ENCODE measurements around the gene LGALS7. TPM values are rescaled to one million over a fixed set of nuclear protein-coding genes. Genes with fewer than 3 reads are reported as not detected.
"Not testable (repeated sequence)": the region's sequence is repeated elsewhere in the genome, so short reads cannot be mapped to it uniquely, and the experiment has no call there.

The LGALS7 gene
- total RNA-seq, 1 donor from 2014 or later: not detected

DNA sequence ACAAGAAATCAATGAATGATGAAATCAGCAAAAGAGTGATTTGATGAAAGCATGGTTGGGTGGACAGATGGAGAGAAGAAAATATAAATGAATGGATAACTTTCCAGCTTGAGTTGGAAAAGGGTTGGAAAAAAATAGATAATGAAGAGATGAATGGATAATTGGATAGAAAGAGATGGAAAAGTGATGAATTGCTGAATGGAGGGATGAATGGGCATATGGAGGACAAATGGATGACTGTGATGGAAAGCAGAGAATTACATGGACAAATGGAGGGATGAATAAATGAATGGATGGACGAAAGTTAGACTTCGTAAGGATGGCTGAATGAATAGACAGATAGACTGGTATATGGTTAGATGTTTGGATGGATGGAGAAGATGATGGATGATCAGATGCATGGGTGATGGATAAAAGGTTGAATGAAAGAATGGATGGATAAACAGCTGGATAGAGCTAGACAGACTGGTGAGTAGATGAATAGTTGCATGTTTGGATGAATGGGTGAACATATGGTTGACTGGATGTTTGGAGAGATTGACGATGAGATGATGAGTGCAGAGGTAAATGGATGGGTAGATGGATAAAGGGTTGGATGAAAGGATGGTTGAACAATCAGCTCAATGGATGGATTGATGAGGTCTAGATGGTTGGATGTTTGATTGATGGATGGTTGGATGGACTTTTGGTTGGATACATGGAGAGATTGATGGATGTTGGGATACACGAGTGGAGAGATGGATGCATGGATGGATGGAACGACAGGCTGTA, 27.4 kb upstream of the LGALS7 start:
- intact Hi-C loops (cut with micrococcal nuclease): loop anchor here (10.0 kb wide), 1 partner anchor 46 kb away; no protein-coding TSS in a partner anchor

DNA sequence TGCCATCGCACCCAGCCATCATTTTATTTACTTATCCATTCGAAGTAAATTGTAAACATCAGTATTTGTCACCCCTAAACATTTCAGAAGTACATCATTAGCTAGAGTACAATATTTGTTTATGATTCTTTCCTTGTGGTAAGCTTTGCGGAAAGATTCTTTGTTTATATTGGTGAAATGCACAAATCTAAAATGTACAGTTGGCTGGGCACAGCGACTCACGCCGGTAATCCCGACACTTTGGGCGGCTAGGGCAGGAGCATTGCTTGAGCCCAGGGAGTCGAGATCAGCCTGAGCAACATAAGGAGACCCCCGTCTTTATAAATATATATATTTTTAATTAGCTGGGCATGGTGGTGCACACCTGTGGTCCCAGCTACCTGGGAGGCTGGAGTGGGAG, 25.8 kb upstream of the LGALS7 start:
- intact Hi-C loops (cut with micrococcal nuclease): no loop called here

DNA sequence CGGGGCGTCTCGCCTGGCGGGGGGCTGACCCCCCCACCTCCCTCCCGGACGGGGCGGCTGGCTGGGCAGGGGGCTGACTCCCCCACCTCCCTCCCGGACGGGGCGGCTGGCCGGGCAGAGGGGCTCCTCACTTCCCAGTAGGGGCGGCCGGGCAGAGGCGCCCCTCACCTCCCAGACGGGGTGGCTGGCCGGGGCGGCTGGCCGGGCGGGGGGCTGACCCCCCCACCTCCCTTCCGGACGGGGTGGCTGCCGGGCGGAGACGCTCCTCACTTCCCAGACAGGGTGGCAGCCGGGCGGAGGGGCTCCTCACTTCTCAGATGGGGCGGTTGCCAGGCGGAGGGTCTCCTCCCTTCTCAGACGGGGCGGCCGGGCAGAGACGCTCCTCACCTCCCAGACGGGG, 24.5 kb upstream of the LGALS7 start:
- intact Hi-C loops (cut with micrococcal nuclease): not testable (repeated sequence)

DNA sequence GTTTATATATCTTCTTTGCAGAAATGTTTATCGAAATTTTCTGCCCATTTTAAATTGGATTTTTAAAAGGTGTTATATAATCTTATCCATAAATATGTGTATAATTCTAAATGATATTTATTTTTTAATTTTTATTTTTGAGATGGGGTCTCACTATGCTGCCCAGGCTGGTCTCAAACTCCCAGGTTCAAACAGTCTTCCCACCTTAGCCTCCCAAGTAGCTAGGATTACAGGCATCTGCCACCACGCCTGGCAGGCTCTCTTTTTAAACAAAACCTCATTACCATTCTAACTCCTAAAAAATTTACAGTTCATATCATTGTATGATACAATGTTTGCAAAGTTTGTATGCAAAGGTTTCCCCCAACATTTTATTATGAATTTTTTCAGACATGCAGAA, 22.8 kb upstream of the LGALS7 start:
- intact Hi-C loops (cut with micrococcal nuclease): no loop called here

DNA sequence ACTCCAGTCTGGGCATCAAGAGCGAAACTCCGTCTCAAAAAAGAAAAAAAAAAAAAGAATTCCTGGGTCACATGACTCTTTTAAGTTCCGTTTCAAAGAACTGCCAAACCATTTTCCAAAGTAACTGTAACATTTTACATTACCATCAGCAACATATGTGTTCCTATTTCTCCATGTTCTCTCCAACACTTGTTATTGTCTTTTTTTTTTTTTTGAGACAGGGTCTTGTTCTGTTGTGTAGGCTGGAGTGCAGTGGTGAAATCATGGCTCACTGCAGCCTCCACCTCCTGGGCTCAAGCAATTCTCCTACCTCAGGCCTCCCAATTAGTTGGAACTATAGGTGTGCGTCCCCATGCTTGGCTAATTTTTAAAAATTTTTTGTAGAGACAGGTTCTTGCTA, 22.2 kb upstream of the LGALS7 start:
- intact Hi-C loops (cut with micrococcal nuclease): no loop called here

DNA sequence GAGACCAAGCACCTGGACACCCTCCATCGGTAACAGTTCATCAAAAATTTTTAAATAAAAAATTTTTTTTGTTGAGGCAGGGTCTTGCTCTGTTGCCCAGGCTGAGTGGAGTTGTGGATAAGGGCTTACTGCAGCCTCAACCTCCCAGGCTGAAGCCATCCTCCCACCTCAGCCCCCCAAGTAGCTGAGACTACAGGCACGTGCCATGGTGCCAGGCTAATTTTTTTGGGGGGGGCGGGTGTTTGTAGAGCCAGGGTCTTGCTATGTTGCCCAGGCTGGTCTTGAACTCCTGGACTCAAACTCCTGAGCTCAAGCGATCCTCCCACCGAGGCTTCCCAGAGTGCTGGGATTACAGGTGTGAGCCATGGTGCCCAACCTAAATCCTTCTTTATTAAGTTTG, 20.4 kb upstream of the LGALS7 start:
- intact Hi-C loops (cut with micrococcal nuclease): loop anchor here (2.0 kb wide), 2 partner anchors 19 to 37 kb away; partner anchors contain the start of gene ECH1

DNA sequence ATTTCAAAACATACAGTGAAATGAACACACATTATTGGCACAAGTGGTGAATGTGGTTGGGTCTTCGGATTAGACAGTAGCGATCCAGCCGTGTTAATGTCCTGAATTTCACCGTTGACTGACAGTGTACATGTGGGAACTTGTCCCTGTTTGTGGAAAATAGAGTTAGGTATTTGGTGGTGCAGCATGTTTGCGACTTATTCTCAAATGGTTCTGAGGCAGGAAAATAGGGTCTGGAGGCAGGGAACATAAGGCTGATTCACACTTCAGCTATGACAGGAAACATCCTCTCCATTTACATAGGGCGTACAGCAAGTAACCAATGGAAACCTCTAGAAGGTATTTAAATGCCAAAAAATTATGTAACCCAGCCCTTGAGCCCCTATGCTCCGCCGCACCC, 19.9 kb upstream of the LGALS7 start:
- intact Hi-C loops (cut with micrococcal nuclease): loop anchor here (2.0 kb wide), 2 partner anchors 18 to 38 kb away; partner anchors contain the start of gene ECH1

DNA sequence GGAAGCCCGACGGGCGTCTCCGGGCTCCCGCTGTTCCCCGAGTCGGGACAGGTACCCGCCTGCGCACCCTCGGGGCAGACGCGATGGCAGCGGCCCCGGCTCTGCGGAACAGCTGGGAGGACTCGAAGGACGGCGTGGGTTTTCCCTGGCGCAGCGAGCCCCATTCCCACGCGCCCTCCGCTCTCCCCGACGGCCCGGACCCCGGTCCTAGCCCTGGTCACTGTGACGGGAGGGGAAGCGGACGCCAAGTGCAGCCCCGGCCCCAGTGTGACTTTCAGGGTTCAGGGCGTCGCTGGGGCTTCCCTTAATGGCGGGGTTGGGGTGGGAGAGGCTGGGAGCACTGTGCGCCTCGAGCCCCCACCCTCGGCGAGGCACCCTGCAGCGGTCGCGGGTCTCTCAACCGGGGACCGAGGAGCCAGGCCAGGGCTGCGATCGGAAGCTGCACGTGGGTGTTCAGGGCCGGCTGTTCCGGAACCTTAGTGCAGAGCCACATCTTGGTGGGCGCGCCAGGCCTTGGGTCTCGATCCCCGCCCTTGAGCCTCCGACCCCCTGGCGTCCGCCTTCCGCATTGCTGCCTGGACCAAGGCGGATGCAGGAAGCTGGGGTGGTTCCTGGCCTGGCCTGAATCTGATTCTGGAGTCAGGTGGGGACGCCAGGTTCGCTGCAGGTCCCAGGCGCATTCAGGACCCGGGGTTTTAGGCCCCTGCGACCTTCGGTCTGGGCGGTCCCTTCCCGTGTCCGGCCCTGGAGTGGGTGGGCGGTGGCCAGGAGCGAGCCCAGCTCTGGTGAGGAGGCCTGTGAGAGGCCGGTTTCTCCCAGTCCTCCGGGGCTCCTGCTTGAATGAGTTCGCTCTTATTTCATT, 19.2 kb upstream of the LGALS7 start:
- intact Hi-C loops (cut with micrococcal nuclease): loop anchor here (2.0 kb wide), 2 partner anchors 18 to 38 kb away; partner anchors contain the start of gene ECH1

DNA sequence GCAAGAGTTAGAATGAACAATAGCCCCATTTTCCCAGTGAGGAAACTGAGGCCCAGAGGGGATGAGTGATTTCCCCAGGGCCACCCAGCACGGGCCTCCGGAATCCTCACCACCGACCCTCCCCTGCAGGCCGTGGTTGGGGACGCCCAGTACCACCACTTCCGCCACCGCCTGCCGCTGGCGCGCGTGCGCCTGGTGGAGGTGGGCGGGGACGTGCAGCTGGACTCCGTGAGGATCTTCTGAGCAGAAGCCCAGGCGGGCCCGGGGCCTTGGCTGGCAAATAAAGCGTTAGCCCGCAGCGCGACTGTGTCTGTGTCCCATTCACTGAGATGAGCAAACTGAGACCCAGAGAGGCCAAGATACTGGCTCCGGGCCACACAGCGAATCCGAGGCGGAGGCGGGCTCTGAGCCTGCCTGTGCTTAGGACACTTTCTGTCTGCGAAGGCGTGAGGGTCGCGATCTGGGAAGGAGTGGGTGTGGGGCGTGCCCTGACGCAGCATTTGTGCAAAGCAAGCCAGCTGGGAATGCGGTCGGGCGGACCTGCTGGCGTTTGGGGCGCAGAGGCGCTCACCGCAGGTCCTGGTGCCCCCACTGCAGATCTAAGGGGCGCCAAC, 18.2 kb upstream of the LGALS7 start:
- intact Hi-C loops (cut with micrococcal nuclease): loop anchor here (2.0 kb wide), 2 partner anchors 17 to 39 kb away; partner anchors contain the start of gene ECH1

DNA sequence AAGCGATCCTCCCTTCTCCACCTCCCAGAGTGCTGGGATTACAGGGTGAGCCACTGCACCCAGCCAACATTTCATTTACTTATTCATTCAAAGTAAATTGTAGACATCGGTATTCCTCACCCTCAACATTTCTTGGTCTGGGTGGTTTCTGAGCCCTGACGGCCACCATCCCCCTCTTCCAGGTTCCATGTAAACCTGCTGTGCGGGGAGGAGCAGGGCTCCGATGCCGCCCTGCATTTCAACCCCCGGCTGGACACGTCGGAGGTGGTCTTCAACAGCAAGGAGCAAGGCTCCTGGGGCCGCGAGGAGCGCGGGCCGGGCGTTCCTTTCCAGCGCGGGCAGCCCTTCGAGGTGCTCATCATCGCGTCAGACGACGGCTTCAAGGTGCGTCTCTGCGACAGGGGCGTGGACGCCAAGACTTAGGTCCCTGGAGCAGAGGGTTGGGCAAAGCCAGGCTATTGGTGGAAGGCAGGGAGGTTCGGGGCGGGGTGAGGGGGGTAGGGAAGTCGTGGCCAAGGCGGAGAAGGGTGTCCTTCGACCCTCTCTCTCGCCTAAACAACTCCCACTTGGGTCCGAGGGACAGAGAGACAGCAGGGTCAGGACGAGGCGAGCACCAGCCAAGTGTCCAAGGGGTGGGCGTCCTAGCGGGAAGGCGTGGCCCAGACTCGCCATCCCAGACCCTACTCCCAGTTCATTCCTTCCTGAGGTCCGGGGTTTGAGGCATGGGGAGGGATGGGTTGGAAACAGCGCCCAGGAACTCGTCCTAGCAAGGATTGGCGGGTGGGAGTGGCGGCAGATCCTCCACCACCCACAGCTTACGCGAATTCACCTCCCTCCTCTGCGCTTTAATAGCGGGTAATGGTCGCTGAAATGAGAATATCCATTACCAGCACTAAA, 17.4 kb upstream of the LGALS7 start:
- intact Hi-C loops (cut with micrococcal nuclease): not testable (repeated sequence)

DNA sequence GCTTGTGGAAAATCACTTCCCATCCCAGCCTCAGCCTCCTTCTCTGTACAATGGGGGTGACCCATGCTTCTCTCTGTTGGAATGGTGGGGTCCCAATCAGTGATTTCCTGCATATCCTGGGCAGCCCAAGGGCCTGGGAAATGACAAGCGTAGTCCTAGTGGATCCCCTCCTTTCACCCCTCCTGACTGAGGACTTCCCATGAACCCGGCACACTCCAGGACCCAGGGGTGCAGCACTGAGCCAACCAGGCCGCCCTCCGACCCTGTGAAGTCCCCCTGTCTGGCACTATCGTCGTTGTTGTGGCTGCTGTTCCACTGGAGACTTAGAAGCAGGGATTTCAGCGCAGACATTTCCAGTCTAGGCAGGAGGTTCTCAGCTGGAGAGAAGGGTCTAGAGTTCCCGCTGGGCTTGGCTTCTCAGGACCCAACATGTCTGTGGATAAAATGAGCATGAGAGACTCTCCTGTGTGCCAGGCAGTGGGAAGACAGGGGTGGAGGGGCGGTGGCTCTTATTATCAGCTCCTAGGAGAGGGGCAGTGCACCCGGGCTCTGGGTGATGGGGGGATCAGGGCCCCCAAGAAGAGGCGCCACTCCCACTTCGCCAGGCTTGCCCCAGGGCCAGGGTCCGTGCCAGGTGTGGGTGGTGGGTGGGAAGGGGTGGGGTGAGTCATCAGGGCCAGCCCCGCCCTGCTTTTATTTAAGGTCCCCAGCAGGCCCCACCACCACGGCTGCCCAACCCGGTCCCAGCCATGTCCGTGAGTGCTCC, 15.3 kb upstream of the LGALS7 start, which contains the start of gene LGALS7B:
LGALS7B (plus strand) TSS at position 723 of the 766 bp plus-strand sequence; CDS start at position 750, 27 bp downstream.
- intact Hi-C loops (cut with micrococcal nuclease): loop anchor here (2.0 kb wide), 1 partner anchor 20 kb away; no protein-coding TSS in a partner anchor

DNA sequence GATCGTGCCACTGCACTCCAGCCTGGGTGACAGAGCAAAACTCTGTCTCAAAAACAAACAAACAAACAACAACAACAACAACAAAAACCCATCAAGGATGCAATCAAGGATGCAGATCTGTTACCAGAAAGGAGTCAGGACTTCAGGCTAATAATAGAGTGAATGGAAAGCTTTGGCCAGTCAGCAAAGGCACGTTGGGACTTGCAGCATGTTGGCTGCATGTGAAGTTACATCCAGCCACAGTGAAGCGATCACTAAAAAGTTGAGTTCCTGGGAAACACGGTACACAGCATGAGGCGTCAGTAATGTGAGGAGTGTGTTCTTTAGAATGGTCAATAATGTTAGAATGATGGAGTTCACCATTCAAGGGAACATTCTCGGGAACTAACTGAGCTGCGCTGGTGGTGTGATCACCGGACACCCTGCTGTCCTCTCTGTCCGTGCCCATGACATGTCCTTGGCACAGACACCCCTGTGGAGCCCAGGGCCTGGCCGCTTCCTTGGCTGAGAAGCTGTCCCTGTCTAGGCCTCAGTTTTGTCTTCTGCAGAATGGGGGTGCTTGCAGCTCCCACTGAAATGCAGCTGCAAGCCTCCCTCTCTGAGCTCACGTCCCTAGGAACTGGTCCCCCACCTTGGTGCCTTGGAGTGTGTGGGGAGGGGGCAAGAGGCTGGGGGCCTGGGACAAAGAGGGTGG, 13.4 kb upstream of the LGALS7 start:
- intact Hi-C loops (cut with micrococcal nuclease): no loop called here

DNA sequence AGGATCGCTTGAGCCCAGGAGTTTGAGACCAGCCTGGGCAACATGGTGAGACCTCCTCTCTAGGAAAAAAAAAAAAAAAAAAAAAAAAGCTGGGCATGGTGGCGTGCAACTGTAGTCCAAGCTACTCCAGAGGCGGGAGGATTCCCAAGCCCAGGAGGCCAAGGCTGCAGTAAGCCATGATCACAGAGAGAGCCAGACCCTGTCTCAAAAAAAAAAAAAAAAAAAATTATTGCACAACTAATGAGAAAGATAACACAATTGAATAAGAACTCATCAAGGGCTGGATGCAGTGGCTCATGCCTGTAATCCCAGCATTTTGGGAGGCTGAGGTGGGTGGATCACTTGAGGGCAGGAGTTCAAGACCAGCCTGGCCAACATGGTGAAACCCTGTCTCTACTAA, 12.7 kb upstream of the LGALS7 start:
- intact Hi-C loops (cut with micrococcal nuclease): not testable (repeated sequence)

DNA sequence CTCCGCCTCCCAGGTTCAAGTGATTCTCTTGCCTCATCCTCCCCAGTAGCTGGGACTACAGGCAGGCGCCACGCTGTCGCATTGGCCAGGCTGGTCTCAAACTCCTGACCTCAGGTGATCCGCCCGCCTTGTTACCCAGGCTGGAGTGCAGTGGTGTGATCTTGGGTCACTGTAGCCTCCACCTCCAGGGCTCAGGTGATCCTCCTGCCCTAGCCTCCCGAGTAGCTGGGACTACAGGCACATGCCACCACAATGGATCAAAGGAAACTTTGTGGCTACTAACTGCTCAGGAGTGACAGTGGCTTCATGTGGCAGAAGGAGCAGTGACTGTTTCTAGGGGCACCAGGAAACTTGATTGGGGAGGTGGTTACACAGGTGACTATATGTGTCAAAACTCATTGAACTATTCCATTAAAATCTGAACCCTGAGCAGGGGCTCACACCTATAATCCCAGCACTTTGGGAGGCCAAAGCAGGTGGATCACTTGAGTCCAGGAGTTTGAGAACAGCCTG, 11.9 kb upstream of the LGALS7 start:
- intact Hi-C loops (cut with micrococcal nuclease): no loop called here

DNA sequence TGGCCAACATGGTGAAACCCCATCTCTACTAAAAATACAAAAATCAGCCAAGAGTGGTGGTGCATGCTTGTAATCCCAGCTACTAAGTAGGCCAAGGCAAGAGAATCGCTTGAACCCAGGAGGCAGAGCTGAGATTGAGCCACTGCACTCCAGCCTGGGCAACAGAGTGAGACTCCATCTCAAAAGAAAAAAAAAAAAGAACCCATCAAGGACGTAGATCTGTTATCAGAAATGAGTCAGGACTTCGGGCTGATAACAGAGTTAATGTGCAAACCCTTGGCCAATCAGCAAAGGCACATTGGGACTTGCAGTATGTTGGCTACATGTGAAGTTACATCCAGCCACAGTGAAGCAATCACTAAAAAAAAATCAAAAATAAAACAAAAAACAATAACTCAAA, 10.9 kb upstream of the LGALS7 start:
- intact Hi-C loops (cut with micrococcal nuclease): no loop called here

DNA sequence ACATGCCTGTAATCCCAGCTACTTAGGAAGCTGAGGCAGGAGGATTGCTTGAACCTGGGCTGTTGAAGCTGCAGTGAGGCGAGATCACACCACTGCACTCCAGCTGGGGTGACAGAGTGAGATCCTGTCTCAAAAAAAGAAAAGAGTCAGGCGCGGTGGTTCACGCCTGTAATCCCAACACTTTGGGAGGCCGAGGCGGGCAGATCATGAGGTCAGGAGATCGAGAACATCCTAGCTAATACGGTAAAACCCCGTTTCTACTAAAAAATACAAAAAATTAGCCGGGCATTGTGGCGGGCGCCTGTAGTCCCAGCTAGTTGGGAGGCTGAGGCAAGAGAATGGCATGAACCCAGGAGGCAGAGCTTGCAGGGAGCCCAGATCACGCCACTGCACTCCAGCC, 8.9 kb upstream of the LGALS7 start:
- intact Hi-C loops (cut with micrococcal nuclease): not testable (repeated sequence)

DNA sequence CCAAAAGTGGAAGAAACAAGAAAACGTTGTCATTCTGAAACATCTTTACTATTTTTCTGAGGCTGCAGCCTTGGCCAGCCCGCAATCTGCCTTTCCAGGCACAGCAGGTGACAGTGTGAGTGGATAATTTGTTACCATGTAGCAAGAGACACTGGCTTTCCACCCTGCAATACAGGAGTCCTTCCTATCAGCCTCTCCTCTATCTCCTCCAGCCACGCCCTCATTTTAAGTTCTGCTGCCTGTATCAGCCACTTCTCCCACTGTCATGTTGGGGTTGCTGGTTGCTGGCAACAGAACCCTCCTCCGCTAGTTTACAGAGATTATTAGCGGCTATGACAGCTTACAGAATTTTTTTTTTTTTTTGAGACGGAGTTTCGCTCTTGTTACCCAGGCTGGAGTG, 7.7 kb upstream of the LGALS7 start:
- intact Hi-C loops (cut with micrococcal nuclease): no loop called here

DNA sequence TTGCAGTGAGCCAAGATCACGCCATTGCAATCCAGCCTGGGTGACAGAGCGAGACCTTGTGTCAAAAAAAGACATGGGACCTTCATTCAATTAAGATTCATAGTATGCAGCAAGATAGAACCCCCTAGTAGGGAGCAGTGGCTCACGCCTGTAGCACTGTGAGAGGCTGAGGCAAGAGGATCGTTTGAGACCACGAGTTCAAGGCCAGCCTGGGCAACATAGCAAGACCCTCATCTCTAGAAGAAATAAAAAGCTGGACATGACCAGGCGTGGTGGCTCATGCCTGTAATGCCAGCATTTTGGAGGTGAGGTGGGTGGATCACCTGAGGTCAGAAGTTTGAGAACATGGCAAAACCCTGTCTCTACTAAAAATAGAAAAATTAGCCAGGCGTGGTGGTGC, 7.1 kb upstream of the LGALS7 start:
- intact Hi-C loops (cut with micrococcal nuclease): no loop called here

DNA sequence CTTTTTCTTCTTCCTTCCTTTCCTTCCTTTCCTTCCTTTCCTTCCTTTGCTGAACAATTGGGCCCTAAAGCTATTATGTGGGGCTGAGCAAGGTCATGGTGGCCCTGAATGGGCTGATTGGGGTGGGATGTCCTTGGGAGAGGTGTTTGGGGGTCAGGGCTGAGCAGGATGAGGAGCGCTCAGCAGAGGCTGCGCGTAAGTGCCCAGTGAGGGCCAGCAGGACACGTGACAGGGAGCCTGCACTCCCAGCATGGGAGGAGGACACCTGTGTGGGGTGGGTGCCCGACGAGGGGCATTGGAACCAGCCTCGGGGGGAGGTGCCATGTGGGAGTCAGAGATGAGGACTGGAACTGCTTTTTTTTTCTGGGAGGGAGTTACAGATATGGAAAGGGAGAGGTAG, 5.4 kb upstream of the LGALS7 start:
- intact Hi-C loops (cut with micrococcal nuclease): no loop called here
